Measurements from ENCODE around the gene MTG1. TPM values are rescaled to one million over a fixed set of nuclear protein-coding genes. Genes with fewer than 3 reads are reported as not detected.

Gene MTG1
- total RNA-seq, 4 donors from 2014 or later, result 28.7 to 65.7 (median 34.7) TPM

DNA sequence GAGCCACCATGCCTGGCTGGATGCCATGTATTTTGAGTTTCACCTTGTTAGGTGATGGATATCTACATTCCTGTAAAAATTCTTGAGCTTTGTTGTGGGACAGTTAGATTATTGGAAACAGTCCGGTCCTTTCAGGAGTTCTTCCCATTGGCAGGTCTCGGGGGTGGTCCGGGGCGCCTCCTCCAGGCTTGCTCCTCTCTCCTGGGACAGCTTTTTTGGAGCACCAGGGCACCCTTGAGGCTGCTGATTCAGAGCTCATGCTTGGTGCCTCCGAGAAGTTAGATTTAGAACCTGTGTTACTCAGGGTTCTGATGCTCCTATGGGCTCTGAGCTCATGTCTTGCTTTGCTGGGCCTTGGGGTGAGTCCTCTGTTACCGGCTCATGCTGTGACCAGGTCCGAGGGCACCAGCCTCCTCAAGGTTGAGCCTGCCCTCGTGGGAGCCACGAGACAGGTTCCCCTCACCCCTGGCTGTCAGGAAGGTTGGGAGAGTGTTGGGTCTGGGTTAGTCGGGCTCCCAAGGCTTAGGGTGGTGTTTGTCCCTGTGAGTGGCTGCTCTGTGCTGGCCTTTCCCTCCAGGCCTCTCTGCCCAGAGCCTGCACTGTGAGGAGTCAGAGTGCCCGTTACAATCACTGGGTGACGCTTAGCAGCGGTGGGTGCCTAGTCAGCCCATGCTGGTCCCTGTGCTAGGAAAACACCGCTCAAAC lies 24.5 kb downstream of the MTG1 start:
- H3K36me3 ChIP-seq, result peaks cover 0 to 65% (median 3%) of the 10 kb centered on the region in 3 donors
- H3K27me3 ChIP-seq, result peaks cover 0 to 9% of the 10 kb centered on the region in 2 donors
- no peak for DNase-seq (ENCODE audit: low spot score in 2 of 2)
- H3K27ac ChIP-seq, result no peak overlapping the region
- 93 to 94% methylated on average over 9 to 14 of the region's 14 CpGs for WGBS, 2 donors
- peaks cover 0 to under 1% (median 0%) of the 10 kb centered on the region in 4 donors for H3K9me3 ChIP-seq
- TF ChIP-seq, protein P1, sequence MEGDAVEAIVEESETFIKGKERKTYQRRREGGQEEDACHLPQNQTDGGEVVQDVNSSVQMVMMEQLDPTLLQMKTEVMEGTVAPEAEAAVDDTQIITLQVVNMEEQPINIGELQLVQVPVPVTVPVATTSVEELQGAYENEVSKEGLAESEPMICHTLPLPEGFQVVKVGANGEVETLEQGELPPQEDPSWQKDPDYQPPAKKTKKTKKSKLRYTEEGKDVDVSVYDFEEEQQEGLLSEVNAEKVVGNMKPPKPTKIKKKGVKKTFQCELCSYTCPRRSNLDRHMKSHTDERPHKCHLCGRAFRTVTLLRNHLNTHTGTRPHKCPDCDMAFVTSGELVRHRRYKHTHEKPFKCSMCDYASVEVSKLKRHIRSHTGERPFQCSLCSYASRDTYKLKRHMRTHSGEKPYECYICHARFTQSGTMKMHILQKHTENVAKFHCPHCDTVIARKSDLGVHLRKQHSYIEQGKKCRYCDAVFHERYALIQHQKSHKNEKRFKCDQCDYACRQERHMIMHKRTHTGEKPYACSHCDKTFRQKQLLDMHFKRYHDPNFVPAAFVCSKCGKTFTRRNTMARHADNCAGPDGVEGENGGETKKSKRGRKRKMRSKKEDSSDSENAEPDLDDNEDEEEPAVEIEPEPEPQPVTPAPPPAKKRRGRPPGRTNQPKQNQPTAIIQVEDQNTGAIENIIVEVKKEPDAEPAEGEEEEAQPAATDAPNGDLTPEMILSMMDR (IDR thresholded peaks at IDR 0.05), result no peak
- no peak for TF ChIP-seq EP300 (IDR thresholded peaks at IDR 0.05)
- no peak for TF ChIP-seq POLR2A (IDR thresholded peaks at IDR 0.05)
- no peak overlapping the region for H3K4me3 ChIP-seq
- peaks cover 0 to 10% (median 0%) of the 10 kb centered on the region in 4 donors for H3K4me1 ChIP-seq

DNA sequence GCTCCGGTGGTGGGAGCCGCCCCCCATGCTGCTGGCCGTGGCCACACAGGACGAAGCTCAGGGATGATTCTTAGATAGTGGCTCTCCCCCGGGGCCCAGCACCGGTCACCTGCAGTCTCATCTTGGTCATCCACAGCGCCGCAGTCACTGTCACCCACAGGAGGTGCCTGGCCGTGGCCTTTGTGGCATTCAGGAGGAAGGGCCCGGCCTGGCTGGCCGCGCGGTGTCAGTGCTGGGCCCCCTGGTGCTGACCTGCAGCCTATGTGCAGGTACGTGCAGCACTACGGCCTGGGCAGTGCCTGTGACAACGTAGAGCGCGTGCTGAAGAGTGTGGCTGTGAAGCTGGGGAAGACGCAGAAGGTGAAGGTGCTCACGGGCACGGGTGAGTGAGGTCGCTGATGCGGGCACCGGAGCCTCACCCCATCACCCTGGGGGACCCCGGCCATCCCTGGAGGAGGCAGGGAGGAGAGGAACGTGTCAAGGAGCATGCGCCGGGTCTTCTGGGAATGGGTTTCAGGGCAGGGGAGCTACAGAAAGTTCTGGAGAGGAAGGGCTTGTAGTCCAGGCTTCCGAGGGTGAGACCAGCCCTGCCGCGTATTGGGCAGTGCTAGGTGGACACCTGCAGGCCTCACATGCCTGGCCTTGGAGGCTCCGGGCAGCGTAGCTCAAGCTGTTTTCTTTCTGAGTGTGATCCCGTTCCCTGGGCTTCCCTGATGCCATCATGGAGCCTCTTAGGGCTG lies 25.4 kb downstream of the MTG1 start:
- WGBS, 2 donors, result 88 to 92% methylated on average over 32 to 33 of the region's 34 CpGs
- Histone ChIP-seq H3K36me3 (peaks cover 0 to 61% (median 0%) of the 10 kb centered on the region in 3 donors), H3K9me3 (no peaks in the 10 kb centered on the region), H3K27ac (no peak overlapping the region), H3K4me3 (no peak overlapping the region), H3K4me1 (peaks cover 0 to 13% (median 0%) of the 10 kb centered on the region in 4 donors), H3K27me3 (peaks cover 0 to 12% of the 10 kb centered on the region in 2 donors)
- TF ChIP-seq, protein P1 (IDR thresholded peaks at IDR 0.05), result no peak
- TF ChIP-seq EP300 (IDR thresholded peaks at IDR 0.05) (no peak), POLR2A (IDR thresholded peaks at IDR 0.05) (no peak)
- DNase-seq (ENCODE audit: low spot score in 2 of 2), result no peak

DNA sequence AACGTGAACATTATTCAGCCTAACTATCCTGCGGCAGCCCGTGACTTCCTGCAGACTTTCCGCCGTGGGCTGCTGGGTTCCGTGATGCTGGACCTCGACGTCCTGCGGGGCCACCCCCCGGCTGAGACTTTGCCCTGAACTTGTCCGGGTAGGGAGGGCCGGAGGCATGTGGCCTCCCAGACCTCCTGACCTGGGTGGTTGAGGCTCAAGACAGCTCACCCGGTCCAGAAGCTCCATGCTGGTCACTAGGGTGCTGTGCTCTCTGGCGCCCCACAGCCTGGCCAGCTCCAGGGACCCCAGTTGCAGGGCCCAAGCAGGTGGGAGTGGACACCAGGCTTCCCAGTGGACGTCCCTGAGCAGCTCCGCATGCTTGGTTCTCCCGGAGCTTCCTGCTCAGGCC lies 26.1 kb downstream of the MTG1 start:
- Histone ChIP-seq H3K27ac (no peak overlapping the region), H3K36me3 (peaks cover 0 to 55% (median 0%) of the 10 kb centered on the region in 3 donors), H3K4me3 (no peak overlapping the region), H3K4me1 (peaks cover 0 to 13% (median 0%) of the 10 kb centered on the region in 4 donors), H3K27me3 (peaks cover 0 to 12% of the 10 kb centered on the region in 2 donors), H3K9me3 (no peaks in the 10 kb centered on the region)
- TF ChIP-seq POLR2A (IDR thresholded peaks at IDR 0.05) (no peak), EP300 (IDR thresholded peaks at IDR 0.05) (no peak)
- TF ChIP-seq, protein P1 (IDR thresholded peaks at IDR 0.05), result no peak
- WGBS, 2 donors, result 83 to 95% methylated on average over 13 to 15 of the region's 17 CpGs
- no peak for DNase-seq (ENCODE audit: low spot score in 2 of 2)

DNA sequence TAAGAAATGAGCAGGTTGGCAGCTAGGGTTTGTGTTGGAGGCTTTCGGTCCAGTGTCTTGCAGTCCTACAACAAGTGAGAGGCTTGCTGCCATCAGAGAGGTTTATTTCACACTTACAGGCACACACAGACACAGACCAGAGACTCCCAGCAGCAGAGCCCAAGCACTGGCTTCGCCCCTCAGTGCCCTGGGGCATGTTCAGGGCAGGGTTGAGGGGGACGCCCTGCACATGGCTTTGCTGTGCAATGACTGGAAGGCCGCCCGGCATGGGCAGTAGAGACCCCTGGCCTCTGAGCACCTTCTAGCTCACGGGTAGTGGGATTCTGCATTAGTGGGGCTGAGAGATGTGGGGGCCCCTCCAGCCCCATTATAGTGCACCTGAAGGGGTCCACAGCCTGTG lies 26.6 kb downstream of the MTG1 start:
- Histone ChIP-seq H3K9me3 (no peaks in the 10 kb centered on the region), H3K4me1 (peaks cover 0 to 13% (median 0%) of the 10 kb centered on the region in 4 donors), H3K36me3 (peaks cover 0 to 49% (median 0%) of the 10 kb centered on the region in 3 donors), H3K27ac (no peak overlapping the region), H3K27me3 (peaks cover 0 to 12% of the 10 kb centered on the region in 2 donors), H3K4me3 (no peak overlapping the region)
- TF ChIP-seq, protein P1 (IDR thresholded peaks at IDR 0.05), result no peak
- TF ChIP-seq EP300 (IDR thresholded peaks at IDR 0.05) (no peak), POLR2A (IDR thresholded peaks at IDR 0.05) (no peak)
- no peak for DNase-seq (ENCODE audit: low spot score in 2 of 2)
- WGBS, 2 donors, result 79 to 84% methylated on average over 6 of the region's 6 CpGs
